Panc1 (cell line): ENCODE measurements around the gene IRS1.

Source experiments
- CTCF ChIP-seq: fragments of 450-650 bp; IDR thresholded peaks from 2 replicates; pipeline ENCODE4 v1.5.1; 2017; ENCODE audit warnings: mild to moderate bottlenecking
- POLR2AphosphoS5 ChIP-seq: IDR thresholded peaks from 2 replicates; pipeline ENCODE4 v1.6.1; 2012; ENCODE audit warnings: mild to moderate bottlenecking, low read depth, low read length, moderate library complexity
- SIN3A ChIP-seq: IDR thresholded peaks from 2 replicates; pipeline ENCODE4 v1.6.1; 2012; ENCODE audit warnings: low read depth, mild to moderate bottlenecking, low read length, moderate library complexity, borderline replicate concordance; ENCODE audit not compliant: insufficient read depth
- TF ChIP-seq, protein P1 (sequence below), 2 experiments: IDR thresholded peaks; 2 replicates each; pipeline ENCODE4 v1.6.1; 2011 to 2012; ENCODE audit warnings: low read depth in 2 of 2, control low read depth in 1 of 2, low read length in 1 of 2, mild to moderate bottlenecking in 1 of 2, moderate library complexity in 1 of 2; ENCODE audit not compliant: insufficient read depth in 1 of 2

DNA sequence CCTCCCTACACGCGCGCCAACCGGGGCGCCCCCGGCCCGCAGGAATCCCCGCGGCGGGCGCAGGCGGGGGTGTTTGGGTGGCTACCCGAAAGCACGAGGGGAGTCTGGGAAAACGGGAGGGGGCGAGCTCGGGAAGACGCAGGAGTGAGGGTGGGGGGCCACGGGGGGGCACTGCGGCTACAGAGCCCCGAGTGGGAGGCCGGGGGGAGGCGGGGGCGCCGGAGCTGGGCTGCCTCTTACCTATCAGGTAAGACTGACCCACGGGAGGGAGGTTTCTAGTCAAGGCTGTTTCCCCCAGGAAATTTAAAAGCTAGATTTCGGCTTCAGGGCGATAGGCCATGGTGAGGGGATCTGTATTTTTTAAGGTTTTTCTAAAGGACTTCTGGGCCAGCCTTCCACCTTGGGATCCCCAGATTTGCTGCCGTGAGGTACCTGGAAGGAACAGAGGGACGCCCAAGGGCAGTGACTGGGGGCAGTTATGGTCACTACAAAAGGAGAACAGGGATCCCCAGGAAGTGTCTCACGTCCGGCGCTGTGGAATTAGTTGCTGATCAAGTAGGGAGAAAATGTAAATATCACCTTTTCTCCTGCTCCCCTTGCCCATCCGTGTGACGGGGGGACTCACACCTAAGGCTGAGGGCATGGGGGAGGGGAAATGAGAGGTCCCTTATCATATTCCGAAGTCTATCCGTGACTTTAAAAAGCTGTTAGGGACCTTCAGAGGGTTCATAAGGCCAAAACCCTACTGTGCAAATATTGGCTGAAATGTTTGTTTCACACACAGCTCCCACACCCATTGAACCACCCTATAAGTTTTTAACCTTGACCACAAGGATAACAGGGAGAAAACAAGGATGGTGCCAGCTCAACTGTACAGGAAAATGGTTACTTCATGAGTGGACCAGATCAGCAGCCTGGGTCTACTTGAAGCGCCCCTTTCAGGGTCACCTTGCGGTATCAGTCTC, 638 bp upstream of the IRS1 start:
- TF ChIP-seq CTCF: peak; percentile 72
- no peak for TF ChIP-seq SIN3A
- TF ChIP-seq, protein P1, sequence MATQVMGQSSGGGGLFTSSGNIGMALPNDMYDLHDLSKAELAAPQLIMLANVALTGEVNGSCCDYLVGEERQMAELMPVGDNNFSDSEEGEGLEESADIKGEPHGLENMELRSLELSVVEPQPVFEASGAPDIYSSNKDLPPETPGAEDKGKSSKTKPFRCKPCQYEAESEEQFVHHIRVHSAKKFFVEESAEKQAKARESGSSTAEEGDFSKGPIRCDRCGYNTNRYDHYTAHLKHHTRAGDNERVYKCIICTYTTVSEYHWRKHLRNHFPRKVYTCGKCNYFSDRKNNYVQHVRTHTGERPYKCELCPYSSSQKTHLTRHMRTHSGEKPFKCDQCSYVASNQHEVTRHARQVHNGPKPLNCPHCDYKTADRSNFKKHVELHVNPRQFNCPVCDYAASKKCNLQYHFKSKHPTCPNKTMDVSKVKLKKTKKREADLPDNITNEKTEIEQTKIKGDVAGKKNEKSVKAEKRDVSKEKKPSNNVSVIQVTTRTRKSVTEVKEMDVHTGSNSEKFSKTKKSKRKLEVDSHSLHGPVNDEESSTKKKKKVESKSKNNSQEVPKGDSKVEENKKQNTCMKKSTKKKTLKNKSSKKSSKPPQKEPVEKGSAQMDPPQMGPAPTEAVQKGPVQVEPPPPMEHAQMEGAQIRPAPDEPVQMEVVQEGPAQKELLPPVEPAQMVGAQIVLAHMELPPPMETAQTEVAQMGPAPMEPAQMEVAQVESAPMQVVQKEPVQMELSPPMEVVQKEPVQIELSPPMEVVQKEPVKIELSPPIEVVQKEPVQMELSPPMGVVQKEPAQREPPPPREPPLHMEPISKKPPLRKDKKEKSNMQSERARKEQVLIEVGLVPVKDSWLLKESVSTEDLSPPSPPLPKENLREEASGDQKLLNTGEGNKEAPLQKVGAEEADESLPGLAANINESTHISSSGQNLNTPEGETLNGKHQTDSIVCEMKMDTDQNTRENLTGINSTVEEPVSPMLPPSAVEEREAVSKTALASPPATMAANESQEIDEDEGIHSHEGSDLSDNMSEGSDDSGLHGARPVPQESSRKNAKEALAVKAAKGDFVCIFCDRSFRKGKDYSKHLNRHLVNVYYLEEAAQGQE (IDR thresholded peaks at IDR 0.05; ENCODE audit: insufficient read depth in 1 of 2, low read depth in 2 of 2, low read length in 1 of 2): no peak
- peak; percentile 26 for TF ChIP-seq POLR2AphosphoS5
